DND-41 (cell line): Measurements from ENCODE around the gene MEOX2.

ENCODE experiments used
- ATAC-seq: fragments of 200-7000 bp; cut with Tn5 transposase; 3 replicates; pipeline ENCODE4 v1.9.1; 2021; ENCODE audit warnings: low read depth; ENCODE audit not compliant: insufficient read depth
- DNase-seq: peaks from one replicate; pipeline ENCODE4 v3.0.0-alpha.2; 2020
- H2AFZ ChIP-seq: 2 replicates; pipeline ENCODE4 v1.6.0; 2012; ENCODE audit warnings: low read depth, low read length
- H3K27ac ChIP-seq: 2 replicates; pipeline ENCODE4 v1.5.1; 2012; ENCODE audit warnings: low read length, inconsistent platforms
- H3K27me3 ChIP-seq: fragments of 200-600 bp; sonication (generic); 2 replicates; pipeline ENCODE4 v1.6.0; 2012; ENCODE audit warnings: low read length, mild to moderate bottlenecking, inconsistent platforms; ENCODE audit not compliant: insufficient read depth, poor library complexity
- H3K36me3 ChIP-seq: 2 replicates; pipeline ENCODE4 v1.5.1; 2012; ENCODE audit warnings: low read length, inconsistent platforms; ENCODE audit not compliant: insufficient read depth
- H3K4me1 ChIP-seq: 2 replicates; pipeline ENCODE4 v1.5.1; 2012; ENCODE audit warnings: mild to moderate bottlenecking, low read length; ENCODE audit not compliant: insufficient read depth
- H3K4me2 ChIP-seq: 2 replicates; pipeline ENCODE4 v1.6.0; 2012; ENCODE audit warnings: mild to moderate bottlenecking, moderate library complexity, low read length, inconsistent platforms; ENCODE audit not compliant: insufficient read depth
- H3K4me3 ChIP-seq, 2 experiments: fragments of 200-600 bp in 1 of 2; shearing (Covaris generic) in 1 of 2; 2 replicates each; pipeline ENCODE4 v1.5.1; 2012 to 2016; ENCODE audit warnings: inconsistent platforms in 2 of 2, low read length in 2 of 2, mild to moderate bottlenecking in 2 of 2, low read depth in 1 of 2, moderate library complexity in 1 of 2
- H3K79me2 ChIP-seq: 2 replicates; pipeline ENCODE4 v1.6.0; 2012; ENCODE audit warnings: low read length, inconsistent platforms; ENCODE audit not compliant: insufficient read depth
- H3K9ac ChIP-seq: 2 replicates; pipeline ENCODE4 v1.6.0; 2012; ENCODE audit warnings: low read depth, mild to moderate bottlenecking, inconsistent platforms, low read length, moderate library complexity
- H3K9me3 ChIP-seq: 2 replicates; pipeline ENCODE4 v1.5.1; 2012; ENCODE audit warnings: low read length, moderate library complexity, mild to moderate bottlenecking, inconsistent platforms; ENCODE audit not compliant: insufficient read depth, severe bottlenecking
- H4K20me1 ChIP-seq: 2 replicates; pipeline ENCODE4 v1.6.0; 2012; ENCODE audit warnings: low read length; ENCODE audit not compliant: insufficient read depth
- EZH2 ChIP-seq: IDR thresholded peaks from 3 replicates; pipeline ENCODE4 v1.6.1; 2012; ENCODE audit warnings: borderline replicate concordance, low read depth, mild to moderate bottlenecking, moderate library complexity, low read length, inconsistent platforms; ENCODE audit not compliant: severe bottlenecking
- TF ChIP-seq, protein P1 (sequence below): IDR thresholded peaks from 2 replicates; pipeline ENCODE4 v1.5.1; 2012; ENCODE audit warnings: borderline replicate concordance, low read length, moderate library complexity, mild to moderate bottlenecking; ENCODE audit not compliant: poor library complexity, severe bottlenecking; ENCODE audit errors: extremely low read depth

MEOX2 gene

DNA sequence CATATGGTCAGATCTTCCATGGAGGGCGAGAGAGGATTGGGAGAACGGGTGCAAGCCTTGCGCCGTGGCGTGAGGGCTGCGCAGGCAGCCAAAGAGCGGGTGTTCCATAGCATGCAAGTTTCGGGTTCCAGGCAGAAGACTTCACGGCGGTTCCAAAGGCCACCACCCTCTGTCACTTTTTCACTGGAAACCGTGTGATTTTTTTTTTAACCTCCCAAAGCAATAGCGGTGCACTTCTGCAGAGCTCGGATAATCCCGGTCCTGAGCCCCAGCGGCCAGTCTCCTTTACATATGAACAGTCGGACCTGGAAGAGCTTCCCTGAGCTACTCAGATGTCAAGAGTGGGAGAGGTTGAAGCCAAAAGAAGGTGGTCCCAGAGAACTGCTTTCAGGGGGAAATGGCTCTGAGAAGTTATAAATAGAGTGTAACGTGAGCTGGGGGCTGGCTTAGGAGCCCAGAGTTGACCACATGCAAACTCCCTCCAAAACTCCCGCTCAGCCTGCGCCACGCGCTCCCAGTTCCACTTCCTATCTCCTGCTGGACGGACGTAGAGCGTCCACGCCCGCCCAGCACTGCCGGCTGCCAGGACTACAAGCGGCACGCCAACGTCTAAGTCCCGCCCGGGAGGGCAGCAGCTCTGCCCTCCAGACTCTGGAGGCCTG, at the start of gene MEOX2:
Gene MEOX2 (minus strand): TSS at position 389 of the 662 bp plus-strand sequence. CDS start 281 bp downstream, at position 108.
- no peaks in the 10 kb centered on the region for H4K20me1 ChIP-seq
- H3K4me1 ChIP-seq: no peaks in the 10 kb centered on the region
- no peak within 1 kb of the TSS for H3K27ac ChIP-seq
- peaks cover 4% of the 10 kb centered on the region for H3K9me3 ChIP-seq
- no peaks in the 10 kb centered on the region for H3K27me3 ChIP-seq
- ATAC-seq (no peak), DNase-seq (no peak)
- no peaks in the 10 kb centered on the region for H3K79me2 ChIP-seq
- no peak within 1 kb of the TSS for H3K9ac ChIP-seq
- H3K4me3 ChIP-seq: no peak within 1 kb of the TSS
- no peak within 1 kb of the TSS for H3K4me2 ChIP-seq
- H2AFZ ChIP-seq: no peak within 1 kb of the TSS
- TF ChIP-seq EZH2: no peak
- TF ChIP-seq, protein P1, sequence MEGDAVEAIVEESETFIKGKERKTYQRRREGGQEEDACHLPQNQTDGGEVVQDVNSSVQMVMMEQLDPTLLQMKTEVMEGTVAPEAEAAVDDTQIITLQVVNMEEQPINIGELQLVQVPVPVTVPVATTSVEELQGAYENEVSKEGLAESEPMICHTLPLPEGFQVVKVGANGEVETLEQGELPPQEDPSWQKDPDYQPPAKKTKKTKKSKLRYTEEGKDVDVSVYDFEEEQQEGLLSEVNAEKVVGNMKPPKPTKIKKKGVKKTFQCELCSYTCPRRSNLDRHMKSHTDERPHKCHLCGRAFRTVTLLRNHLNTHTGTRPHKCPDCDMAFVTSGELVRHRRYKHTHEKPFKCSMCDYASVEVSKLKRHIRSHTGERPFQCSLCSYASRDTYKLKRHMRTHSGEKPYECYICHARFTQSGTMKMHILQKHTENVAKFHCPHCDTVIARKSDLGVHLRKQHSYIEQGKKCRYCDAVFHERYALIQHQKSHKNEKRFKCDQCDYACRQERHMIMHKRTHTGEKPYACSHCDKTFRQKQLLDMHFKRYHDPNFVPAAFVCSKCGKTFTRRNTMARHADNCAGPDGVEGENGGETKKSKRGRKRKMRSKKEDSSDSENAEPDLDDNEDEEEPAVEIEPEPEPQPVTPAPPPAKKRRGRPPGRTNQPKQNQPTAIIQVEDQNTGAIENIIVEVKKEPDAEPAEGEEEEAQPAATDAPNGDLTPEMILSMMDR: no peak
- no peaks in the 10 kb centered on the region for H3K36me3 ChIP-seq

DNA sequence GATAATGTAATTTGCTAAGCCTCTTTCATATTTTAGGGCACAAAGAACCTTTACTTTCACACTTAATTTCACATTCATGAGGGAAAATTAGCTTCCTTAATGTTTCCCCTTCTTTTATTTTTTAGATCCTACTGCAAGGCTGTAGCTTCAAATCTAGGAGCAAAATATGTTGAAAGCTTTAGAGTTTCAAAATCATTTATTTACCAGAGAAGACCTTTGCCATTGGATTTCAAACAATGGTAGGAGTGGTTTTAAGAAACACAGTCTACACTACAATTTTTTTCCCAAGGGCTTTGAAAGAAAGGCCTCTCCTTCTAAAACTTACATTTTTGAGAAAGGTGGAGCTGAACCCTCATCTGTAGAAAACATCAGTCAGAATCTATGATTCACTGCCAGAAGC, 43.3 kb upstream of the MEOX2 start:
- Histone ChIP-seq H3K27ac (no peak overlapping the region), H3K4me3 (no peak overlapping the region), H3K9me3 (no peaks in the 10 kb centered on the region), H4K20me1 (no peaks in the 10 kb centered on the region), H3K9ac (no peak overlapping the region), H2AFZ (no peak overlapping the region), H3K36me3 (no peaks in the 10 kb centered on the region), H3K4me2 (no peak overlapping the region), H3K4me1 (no peaks in the 10 kb centered on the region), H3K79me2 (no peaks in the 10 kb centered on the region), H3K27me3 (no peaks in the 10 kb centered on the region)
- DNase-seq (no peak), ATAC-seq (no peak)
- no peak for TF ChIP-seq EZH2
- TF ChIP-seq, protein P1: no peak

DNA sequence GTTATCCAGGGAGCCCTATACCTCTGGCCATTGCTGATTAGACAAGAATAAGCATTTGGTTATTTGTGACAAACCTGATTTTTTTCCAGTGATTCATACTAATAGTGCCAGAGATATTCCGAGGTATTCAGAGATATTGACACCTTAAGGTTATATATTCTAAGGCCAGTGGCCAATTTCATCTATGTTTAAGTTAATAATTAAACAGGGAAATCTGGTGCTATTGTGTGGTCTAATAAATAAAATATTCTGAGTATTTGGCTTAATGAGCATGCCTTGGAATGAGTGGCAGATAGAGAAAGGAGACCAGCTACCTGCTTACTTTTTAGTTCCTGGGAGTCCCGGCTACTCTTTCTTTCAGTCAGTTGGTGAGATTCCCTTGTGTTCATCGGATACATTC, 38.6 kb upstream of the MEOX2 start:
- no peak overlapping the region for H3K9ac ChIP-seq
- TF ChIP-seq, protein P1: no peak
- no peak for TF ChIP-seq EZH2
- H3K27ac ChIP-seq: no peak overlapping the region
- no peak overlapping the region for H3K4me2 ChIP-seq
- no peaks in the 10 kb centered on the region for H3K36me3 ChIP-seq
- H3K27me3 ChIP-seq: no peaks in the 10 kb centered on the region
- no peak for DNase-seq
- H4K20me1 ChIP-seq: no peaks in the 10 kb centered on the region
- H3K79me2 ChIP-seq: no peaks in the 10 kb centered on the region
- no peak for ATAC-seq
- H3K9me3 ChIP-seq: no peaks in the 10 kb centered on the region
- H3K4me3 ChIP-seq: no peak overlapping the region
- no peak overlapping the region for H2AFZ ChIP-seq
- H3K4me1 ChIP-seq: no peaks in the 10 kb centered on the region
